Stomach (tissue), 4 donors: Measurements from ENCODE around the gene IL1RAPL2.

Experiments
- POLR2AphosphoS5 ChIP-seq, 3 donors: sonication (generic); formaldehyde crosslinking; IDR thresholded peaks; one replicate each; pipeline ENCODE4 v1.6.1; 2016; ENCODE audit warnings: antibody characterized with exemption in 3 of 3
- TF ChIP-seq, protein P1 (sequence below), 7 experiments: fragments of 450-650 bp in 4 of 7; fragments of 200-600 bp in 3 of 7; sonication (generic) in 3 of 7; IDR thresholded peaks; one replicate each; pipeline ENCODE4 v1.5.1; 2016 to 2019; ENCODE audit warnings: antibody characterized with exemption in 7 of 7, control low read depth in 2 of 7, mild to moderate bottlenecking in 1 of 7

DNA sequence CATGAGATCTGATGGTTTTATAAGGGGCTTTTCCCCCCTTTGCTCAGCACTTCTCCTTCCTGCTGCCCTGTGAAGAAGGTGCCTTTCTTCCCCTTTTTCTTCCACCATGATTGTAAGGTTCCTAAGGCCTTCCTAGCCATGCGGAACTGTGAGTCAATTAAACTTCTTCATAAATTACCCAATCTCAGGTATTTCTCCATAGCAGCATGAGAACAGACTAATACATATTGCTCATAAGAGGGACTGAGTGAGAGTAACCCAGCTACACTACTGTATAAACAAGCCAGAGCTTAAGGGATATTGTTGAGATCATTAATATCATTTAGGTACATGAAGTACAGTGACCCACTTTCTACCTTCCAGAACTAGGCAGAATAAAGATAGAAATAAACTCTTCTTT lies 551.6 kb downstream of the IL1RAPL2 start:
- TF ChIP-seq, protein P1, sequence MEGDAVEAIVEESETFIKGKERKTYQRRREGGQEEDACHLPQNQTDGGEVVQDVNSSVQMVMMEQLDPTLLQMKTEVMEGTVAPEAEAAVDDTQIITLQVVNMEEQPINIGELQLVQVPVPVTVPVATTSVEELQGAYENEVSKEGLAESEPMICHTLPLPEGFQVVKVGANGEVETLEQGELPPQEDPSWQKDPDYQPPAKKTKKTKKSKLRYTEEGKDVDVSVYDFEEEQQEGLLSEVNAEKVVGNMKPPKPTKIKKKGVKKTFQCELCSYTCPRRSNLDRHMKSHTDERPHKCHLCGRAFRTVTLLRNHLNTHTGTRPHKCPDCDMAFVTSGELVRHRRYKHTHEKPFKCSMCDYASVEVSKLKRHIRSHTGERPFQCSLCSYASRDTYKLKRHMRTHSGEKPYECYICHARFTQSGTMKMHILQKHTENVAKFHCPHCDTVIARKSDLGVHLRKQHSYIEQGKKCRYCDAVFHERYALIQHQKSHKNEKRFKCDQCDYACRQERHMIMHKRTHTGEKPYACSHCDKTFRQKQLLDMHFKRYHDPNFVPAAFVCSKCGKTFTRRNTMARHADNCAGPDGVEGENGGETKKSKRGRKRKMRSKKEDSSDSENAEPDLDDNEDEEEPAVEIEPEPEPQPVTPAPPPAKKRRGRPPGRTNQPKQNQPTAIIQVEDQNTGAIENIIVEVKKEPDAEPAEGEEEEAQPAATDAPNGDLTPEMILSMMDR (IDR thresholded peaks at IDR 0.05) = no peak
- no peak for TF ChIP-seq POLR2AphosphoS5 (IDR thresholded peaks at IDR 0.05)
